HG03196 (cell line): ENCODE measurements around the gene PROSER3.
"Not testable (repeated sequence)": the region's sequence is repeated elsewhere in the genome, so short reads cannot be mapped to it uniquely, and the experiment has no call there.

Experiments
- ATAC-seq: cut with Tn5 transposase; IDR thresholded peaks from one replicate; pipeline ENCODE4 v1.9.1; 2021; ENCODE audit not compliant: unreplicated experiment

Gene PROSER3

DNA sequence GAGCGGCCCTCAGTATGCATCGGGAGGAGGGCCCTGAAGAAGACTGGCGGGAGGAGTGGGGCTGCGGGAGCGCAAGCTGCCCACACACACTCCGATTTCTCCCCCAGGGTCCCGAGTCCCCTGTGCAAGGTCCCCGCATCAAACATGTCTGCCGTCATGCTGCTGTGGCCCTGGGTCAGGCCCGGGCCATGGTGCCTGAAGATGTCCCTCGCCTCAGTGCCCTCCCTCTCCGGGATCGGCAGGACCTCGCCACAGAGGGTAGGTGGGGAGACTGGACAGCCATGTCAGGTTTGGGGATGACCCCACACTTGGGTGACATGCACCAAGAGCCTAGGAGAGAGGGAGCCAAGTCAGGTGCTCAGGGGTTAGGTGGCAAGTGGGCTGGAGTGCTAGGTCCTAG is 35.5 kb upstream of the PROSER3 start:
- ATAC-seq = no peak

DNA sequence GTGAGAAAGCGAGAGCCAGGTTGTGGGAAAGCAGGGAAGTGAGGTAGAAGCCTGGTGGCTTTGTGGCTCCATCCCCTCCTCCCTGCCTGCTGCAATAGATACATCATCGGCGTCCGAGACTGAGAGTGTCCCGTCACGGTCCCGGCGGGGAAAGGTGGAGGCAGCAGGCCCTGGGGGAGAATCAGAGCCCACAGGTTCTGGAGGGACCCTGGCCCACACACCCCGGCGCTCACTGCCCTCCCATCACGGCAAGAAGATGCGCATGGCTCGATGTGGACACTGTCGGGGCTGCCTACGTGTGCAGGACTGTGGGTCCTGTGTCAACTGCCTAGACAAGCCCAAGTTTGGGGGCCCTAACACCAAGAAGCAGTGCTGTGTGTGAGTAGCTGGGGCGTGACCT is 35.1 kb upstream of the PROSER3 start:
- ATAC-seq = no peak

DNA sequence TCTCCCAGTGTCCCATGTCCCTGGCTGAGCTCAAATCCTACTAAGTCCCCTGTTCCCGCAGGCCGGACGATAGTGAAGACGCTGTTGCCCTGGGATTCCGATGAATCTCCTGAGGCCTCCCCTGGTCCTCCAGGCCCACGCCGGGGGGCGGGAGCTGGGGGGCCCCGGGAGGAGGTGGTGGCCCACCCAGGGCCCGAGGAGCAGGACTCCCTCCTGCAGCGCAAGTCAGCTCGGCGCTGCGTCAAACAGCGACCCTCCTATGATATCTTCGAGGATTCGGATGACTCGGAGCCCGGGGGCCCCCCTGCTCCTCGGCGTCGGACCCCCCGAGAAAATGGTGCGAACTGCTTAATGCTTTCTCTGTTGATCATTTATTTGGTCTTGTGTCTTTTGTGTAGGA is 34.3 kb upstream of the PROSER3 start:
- ATAC-seq = no peak

DNA sequence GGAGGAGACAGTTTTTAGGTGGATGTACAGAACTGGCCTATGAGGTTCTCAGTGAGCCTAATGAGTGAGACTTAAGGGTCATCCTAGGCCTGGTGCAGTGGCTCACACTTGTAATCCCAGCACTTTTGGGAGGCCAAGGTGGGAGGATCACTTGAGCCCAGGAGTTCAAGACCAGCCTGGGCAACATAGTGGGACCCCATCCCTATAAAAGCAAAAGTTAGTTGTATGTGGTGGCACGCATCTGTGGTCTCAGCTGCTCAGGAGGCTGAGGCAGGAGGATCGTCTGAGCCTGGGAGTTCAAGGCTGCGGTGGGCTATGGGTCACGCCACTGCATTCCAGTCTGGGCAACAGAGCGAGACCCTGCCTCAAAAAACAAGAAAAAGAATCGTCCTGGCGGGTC is 33.8 kb upstream of the PROSER3 start:
- not testable (repeated sequence) for ATAC-seq

DNA sequence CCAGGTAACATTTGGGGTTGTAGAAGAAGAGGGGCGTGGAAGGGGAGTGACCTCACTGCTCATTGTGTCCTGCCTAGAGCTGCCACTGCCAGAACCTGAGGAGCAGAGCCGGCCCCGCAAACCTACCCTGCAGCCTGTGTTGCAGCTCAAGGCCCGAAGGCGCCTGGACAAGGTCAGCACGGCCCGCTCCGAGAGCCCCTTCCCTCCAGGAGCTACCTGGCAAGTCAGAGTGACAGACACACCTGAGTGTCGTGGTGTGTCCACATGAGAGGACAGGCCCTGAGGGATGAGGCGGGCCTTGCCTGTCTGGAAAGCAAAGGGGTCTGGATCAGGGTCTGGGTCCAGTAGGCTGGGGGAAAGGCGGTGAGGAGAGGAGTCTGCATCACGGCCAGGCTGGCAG is 33.4 kb upstream of the PROSER3 start:
- ATAC-seq = no peak

DNA sequence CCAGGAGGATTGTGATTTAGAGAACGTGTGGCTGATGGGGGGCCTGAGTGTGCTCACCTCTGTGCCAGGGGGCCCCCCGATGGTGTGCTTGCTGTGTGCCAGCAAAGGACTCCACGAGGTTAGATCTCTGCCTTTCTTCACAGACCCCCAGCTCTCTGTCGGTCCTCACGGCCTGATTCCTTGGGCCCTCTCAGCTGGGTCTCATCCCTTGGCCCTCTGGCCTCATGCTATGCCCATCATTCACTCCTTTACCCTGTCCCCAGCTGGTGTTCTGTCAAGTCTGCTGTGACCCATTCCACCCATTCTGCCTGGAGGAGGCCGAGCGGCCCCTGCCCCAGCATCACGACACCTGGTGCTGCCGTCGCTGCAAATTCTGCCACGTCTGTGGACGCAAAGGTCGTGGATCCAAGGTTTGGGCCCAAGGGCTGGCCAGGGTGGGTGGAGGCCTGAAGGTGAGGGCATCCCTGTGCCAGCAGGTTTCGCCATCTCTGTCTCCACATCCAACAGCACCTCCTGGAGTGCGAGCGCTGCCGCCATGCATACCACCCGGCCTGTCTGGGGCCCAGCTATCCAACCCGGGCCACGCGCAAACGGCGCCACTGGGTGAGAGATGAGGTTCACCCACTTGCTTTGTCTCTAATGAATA is 32.6 kb upstream of the PROSER3 start:
- no peak for ATAC-seq

DNA sequence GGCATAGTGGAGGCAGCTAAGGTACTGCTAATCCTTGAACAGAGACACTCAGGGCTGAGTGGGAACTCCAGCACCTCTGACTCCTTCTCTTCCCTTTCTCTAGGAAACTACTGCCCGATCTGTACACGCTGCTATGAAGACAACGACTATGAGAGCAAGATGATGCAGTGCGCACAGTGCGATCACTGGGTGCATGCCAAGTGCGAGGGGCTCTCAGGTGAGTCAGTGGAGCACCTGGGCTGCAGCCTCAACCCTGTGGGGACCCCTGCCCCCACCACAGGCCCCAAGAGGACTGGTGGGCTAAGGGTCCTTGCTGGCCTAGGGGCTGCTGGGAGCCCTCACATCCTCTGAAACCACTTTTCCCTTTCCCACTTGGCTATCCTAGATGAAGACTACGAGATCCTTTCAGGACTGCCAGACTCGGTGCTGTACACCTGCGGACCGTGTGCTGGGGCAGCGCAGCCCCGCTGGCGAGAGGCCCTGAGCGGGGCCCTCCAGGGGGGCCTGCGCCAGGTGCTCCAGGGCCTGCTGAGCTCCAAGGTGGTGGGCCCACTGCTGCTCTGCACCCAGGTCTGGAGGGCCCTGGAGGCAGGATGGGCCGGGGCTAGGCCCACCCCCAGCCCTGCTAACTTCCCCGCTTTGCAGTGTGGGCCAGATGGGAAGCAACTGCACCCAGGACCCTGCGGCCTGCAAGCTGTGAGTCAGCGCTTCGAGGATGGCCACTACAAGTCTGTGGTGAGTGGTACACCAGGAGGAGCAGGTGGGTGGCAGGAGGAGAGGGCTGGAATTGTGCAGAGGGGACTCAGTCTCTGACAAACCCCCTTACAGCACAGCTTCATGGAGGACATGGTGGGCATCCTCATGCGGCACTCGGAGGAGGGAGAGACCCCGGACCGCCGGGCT is 30.7 kb upstream of the PROSER3 start:
- ATAC-seq = no peak

DNA sequence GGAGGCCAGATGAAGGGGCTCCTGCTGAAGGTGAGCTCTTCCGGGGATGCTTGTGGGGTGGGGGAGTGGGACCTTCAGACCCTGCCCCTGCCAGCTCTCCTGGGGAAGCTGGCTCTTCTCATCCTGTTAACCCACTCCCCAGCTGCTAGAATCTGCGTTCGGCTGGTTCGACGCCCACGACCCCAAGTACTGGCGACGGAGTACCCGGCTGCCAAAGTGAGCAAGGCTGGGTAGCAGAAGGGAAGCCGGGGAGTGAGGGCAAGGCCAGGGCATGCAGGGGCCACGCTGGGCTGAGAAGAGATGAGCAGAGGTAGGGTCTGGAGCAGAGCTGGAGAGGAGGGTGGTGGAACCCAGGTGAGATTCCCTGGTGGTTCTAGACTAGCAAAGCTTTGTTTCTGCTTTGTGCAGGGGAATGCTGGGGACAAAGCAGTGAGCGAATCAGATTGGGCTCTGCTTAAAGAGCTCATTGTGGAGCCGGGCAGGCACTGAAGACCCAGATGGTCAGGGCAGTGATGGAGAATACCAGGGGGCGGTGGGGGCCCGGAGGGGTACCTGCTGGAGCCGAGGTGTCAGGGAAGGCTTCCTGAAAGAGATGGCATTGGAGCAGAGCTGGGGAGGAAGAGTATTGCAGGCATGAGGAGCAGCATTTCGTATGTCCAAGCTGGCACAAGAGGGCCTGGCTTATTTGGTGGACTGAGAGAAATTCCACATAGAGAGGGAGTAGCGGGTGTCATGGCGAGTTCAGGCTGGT is 29.8 kb upstream of the PROSER3 start:
- ATAC-seq = no peak

DNA sequence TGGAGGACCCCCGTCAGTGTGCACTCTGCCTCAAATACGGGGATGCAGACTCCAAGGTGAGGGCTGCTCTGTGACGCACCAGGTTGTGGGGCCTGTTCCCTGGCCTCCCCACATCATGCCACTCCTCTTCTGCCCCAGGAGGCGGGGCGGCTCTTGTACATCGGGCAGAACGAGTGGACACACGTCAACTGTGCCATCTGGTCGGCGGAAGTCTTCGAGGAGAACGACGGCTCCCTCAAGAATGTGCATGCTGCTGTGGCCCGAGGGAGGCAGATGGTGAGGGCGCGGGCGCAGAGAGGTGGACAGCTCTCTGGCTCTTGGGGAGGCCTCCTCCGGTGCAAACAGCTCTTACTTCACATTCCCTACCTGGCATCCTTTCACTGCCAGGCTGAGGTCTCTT is 29.0 kb upstream of the PROSER3 start:
- ATAC-seq = no peak

DNA sequence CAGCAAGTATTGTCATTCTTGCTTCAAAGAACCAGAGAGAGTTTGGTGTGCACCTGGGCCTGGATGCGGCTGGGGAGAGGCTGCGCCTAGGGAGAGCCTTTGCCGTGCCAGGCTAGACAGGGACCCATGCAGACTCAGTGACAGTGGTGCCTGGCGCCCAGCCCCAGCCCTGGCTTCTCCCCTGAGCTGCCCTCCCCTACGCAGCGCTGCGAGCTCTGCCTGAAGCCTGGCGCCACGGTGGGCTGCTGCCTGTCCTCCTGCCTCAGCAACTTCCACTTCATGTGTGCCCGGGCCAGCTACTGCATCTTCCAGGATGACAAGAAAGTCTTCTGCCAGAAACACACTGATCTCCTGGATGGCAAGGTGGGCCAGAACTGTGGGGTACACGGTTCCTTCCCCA is 28.2 kb upstream of the PROSER3 start:
- ATAC-seq = no peak

DNA sequence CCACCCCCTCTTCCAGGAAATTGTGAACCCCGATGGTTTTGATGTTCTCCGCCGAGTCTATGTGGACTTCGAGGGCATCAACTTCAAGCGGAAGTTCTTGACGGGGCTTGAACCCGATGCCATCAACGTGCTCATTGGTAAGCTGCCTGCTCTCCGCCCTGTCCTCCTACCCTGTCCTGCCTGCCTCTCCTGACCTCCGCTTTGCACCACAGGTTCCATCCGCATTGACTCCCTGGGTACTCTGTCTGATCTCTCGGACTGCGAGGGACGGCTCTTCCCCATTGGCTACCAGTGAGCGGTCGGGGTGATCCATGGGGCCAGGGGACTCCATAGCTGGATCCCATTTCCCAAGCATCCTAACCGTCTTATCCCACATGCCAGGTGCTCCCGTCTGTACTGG is 27.6 kb upstream of the PROSER3 start:
- ATAC-seq = no peak

DNA sequence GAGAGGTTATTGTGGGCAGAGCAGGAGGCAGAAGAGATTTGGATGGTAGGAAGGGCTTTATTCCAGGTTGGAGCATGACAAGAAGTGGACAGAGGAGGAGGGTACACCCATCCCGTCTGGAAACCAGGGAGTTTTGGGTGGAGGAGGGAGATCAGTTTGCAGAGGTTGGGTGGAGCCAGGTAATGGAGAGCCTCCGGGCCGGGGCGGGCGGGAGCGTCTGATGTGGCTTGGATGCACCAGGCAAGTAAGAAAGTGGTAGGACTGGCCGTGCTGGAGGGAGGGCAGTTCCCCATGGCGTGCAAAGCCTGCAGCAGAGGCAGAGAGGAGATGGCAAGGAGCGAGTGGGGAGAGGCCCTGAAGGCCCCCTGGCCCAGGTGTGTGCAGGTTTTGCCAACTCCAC is 26.6 kb upstream of the PROSER3 start:
- ATAC-seq = no peak

DNA sequence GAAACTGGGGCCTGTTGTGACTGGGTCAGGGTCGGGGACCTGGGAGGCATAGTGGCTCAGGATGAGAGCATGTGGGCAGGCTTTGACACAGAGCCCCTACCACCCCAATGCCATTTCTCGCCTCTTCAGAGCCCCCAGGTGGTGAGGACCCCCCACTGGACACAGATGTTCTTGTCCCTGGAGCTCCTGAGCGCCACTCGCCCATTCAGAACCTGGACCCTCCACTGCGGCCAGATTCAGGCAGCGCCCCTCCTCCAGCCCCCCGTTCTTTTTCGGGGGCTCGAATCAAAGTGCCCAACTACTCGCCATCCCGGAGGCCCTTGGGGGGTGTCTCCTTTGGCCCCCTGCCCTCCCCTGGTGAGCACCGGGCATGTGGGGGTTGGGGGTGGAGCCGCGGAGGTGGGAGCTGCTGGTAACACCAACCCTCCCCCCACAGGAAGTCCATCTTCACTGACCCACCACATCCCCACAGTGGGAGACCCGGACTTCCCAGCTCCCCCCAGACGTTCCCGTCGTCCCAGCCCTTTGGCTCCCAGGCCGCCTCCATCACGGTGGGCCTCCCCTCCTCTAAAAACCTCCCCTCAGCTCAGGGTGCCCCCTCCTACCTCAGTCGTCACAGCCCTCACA is 26.1 kb upstream of the PROSER3 start:
- ATAC-seq = no peak

DNA sequence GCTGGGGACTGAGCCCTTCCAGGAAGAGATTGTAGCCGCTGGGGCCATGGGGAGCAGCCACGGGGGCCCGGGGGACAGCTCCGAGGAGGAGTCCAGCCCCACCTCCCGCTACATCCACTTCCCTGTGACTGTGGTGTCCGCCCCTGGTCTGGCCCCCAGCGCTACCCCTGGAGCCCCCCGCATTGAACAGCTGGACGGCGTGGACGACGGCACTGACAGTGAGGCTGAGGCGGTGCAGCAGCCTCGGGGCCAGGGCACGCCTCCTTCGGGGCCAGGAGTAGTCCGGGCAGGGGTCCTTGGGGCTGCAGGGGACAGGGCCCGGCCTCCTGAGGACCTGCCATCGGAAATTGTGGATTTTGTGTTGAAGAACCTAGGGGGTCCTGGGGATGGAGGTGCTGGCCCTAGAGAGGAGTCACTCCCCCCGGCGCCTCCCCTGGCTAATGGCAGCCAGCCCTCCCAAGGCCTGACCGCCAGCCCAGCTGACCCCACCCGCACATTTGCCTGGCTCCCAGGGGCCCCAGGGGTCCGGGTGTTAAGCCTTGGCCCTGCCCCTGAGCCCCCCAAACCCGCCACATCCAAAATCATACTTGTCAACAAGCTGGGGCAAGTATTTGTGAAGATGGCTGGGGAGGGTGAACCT is 25.3 kb upstream of the PROSER3 start:
- no peak for ATAC-seq

DNA sequence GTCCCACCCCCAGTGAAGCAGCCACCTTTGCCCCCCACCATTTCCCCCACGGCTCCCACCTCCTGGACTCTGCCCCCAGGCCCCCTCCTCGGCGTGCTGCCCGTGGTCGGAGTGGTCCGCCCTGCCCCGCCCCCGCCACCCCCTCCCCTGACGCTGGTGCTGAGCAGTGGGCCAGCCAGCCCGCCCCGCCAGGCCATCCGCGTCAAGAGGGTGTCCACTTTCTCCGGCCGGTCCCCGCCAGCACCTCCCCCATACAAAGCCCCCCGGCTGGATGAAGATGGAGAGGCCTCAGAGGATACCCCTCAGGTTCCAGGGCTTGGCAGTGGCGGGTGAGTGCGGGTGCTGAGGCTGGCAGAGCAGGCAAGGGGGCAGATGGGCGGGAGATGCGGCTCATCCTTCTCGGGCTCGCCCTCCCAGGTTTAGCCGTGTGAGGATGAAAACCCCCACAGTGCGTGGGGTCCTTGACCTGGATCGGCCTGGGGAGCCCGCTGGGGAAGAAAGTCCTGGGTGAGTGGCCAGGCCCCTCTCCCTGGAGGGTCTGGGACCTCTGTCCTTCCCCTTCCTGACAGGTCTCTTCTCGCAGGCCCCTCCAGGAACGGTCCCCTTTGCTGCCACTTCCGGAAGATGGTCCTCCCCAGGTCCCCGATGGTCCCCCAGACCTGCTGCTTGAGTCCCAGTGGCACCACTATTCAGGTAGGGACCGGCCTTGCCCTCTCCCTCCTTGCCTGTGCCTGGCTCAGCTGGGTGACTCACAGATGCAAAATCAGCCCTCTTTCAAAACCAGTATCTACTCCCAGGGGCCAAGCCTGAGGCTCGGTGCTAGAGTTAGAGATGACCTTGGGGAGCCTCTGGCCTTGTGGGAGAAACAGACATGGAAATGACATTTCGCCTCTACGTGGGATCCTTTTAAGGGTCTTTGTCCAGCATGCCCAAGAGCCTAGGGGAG is 24.5 kb upstream of the PROSER3 start:
- no peak for ATAC-seq

DNA sequence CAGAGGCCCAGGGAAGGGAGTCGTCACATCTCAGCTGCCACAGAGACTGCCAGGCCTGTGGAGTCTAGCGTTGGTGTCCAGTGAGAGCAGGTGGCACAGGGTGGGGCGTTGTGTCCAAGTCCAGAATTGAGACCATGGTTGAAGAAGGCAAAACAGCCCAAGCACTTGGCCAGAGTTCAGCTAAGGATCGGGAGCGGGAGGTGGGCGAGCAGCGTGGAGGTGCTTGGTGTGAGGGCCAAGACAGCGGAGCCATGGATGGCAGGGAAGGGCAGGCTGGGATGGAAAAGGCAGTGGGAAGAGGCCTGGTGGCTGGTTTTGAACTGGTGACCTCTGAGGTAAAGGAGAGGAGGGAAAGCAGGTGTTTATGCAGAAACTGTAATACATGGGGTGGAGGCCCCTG is 23.7 kb upstream of the PROSER3 start:
- no peak for ATAC-seq

DNA sequence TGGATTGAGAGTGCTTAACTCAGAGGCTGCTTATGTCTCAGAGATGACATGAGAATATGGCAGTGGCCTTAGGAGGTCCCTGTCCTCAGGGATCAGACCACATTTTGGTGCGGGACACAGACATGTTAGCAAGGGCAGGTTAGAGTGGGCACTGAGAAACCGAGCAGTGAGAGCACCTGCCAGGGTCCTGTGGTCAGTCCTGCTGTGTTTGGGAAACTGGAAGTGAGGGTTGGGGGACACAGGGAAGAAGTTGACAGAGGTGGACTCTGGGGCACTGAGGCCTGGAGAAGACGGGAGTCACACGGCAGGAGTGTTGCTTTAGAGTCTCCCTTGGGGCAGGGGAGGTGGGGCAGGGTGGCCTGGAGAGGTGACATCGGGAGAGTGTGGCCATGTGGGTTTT is 23.1 kb upstream of the PROSER3 start:
- ATAC-seq = no peak

DNA sequence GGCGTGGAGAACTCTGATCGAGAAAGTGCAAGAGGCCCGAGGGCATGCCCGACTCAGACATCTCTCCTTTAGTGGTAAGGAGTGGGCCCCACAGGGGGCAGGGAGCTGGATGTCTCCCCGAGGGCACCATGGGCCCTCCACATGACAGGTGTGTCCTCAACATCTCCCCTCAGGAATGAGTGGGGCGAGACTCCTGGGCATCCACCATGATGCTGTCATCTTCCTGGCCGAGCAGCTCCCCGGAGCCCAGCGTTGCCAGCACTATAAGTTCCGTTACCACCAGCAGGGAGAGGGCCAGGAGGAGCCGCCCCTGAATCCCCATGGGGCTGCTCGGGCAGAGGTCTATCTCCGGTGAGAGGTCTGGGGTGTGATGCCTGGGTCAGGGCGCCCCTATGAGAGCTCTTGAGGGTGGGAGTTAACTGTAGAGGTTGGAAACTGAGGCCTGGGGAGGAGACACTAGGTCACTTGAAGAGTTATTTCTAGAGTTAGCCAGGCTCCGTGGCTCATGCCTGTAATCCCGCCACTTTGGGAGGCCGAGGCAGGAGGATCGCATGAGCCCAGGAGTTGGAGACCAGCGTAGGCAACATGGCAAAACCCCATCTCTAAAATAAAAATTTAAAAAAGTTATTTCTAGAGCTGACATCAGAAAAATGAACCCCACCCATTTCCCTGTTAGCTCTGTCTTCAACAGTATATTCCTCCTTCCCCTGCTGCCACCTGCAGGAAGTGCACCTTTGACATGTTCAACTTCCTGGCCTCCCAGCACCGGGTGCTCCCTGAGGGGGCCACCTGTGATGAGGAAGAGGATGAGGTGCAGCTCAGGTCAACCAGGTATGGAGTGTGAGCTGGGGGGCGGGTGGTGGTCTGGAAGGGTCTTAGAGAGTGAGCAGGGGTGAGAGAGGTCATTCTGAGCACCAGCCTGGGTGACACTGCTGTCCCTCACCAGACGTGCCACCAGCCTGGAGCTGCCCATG is 20.8 kb upstream of the PROSER3 start:
- no peak for ATAC-seq
